Measurements from ENCODE around the gene NUP155.

DNA sequence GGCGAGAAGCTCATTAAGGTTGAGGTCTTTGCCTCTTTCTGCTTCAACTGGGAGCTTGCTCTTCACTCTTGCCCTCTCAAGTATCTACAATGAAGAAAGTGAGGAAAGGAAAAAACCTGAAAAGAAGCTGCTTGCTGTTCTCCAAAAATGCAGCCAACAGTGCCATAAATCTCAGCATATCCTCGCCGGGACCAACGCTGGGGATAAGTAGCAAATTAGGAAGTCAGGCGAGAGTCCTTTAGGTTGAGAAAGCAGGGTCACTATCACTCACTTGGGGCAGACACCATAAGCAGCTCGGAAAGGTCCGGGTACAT is 399 bp downstream of the NUP155 start:
- TF ChIP-seq POLR2A (IDR thresholded peaks at IDR 0.05; ENCODE audit: low read length): no peak
- TF ChIP-seq CTCF (IDR thresholded peaks at IDR 0.05): no peak
- no peak for TF ChIP-seq JUNB (IDR thresholded peaks at IDR 0.05)
- no peak for TF ChIP-seq EP300 (IDR thresholded peaks at IDR 0.05)
- no peak for TF ChIP-seq SMC3 (IDR thresholded peaks at IDR 0.05)
- no peak for TF ChIP-seq HDAC2 (IDR thresholded peaks at IDR 0.05)
- no peak for TF ChIP-seq BHLHE40 (IDR thresholded peaks at IDR 0.05; ENCODE audit: low read depth, low read length)
- TF ChIP-seq RNF2 (IDR thresholded peaks at IDR 0.05; ENCODE audit: borderline replicate concordance, low read depth): no peak
- TF ChIP-seq MAZ (IDR thresholded peaks at IDR 0.05; ENCODE audit: borderline replicate concordance, low read depth, low read length): no peak
- no peak for TF ChIP-seq JUN (IDR thresholded peaks at IDR 0.05)

Measured in A549 (cell line).